HepG2 (cell line): Measurements from ENCODE around the gene VSIG10L. TPM values are rescaled to one million over a fixed set of nuclear protein-coding genes. Genes with fewer than 3 reads are reported as not detected.

ENCODE experiments used
- ASH2L ChIP-seq: fragments of 300-600, 200-600 bp; sonication (generic); IDR thresholded peaks from 2 replicates; pipeline ENCODE4 v1.7.0; 2017; ENCODE audit warnings: low read depth, mild to moderate bottlenecking, moderate library complexity, mixed read lengths, low read length; ENCODE audit not compliant: insufficient read length
- BCL3 ChIP-seq: sonication (generic); formaldehyde crosslinking; IDR thresholded peaks from 2 replicates; pipeline ENCODE4 v1.5.1; 2020; ENCODE audit warnings: mild to moderate bottlenecking, missing genetic modification reagents, moderate library complexity
- CREB3 ChIP-seq: sonication (generic); formaldehyde crosslinking; IDR thresholded peaks from 2 replicates; pipeline ENCODE4 v1.5.0; 2020; ENCODE audit warnings: missing genetic modification reagents
- CSRNP2 ChIP-seq: sonication (generic); formaldehyde crosslinking; conservative IDR thresholded peaks from 2 replicates; pipeline ENCODE4 v1.8.0; 2022; ENCODE audit warnings: low read depth, missing genetic modification reagents
- NR1H2 ChIP-seq: sonication (generic); formaldehyde crosslinking; IDR thresholded peaks from 2 replicates; pipeline ENCODE4 v1.8.1; 2022; ENCODE audit warnings: low read depth, missing genetic modification reagents, borderline replicate concordance
- PRDM10 ChIP-seq: sonication (generic); formaldehyde crosslinking; IDR thresholded peaks from 2 replicates; pipeline ENCODE4 v1.4.0; 2020; ENCODE audit warnings: low read depth, missing genetic modification reagents
- RBM22 ChIP-seq: fragments of 200-400 bp; formaldehyde crosslinking; optimal IDR thresholded peaks from 2 replicates; pipeline ENCODE3; 2017; ENCODE audit warnings: mild to moderate bottlenecking, low read length, moderate library complexity
- RFXAP ChIP-seq: sonication (generic); formaldehyde crosslinking; IDR thresholded peaks from 2 replicates; pipeline ENCODE4 v1.4.0; 2020; ENCODE audit warnings: missing genetic modification reagents, borderline replicate concordance
- RXRB ChIP-seq: IDR thresholded peaks from 2 replicates; pipeline ENCODE4 v1.6.1; 2016; ENCODE audit warnings: borderline replicate concordance, missing genetic modification reagents, missing compliant biosample characterization
- SAP130 ChIP-seq: IDR thresholded peaks from 2 replicates; pipeline ENCODE4 v1.6.1; 2016; ENCODE audit warnings: low read depth
- SSRP1 ChIP-seq: IDR thresholded peaks from 2 replicates; pipeline ENCODE4 v1.6.1; 2016; ENCODE audit warnings: control low read depth
- TAF1 ChIP-seq: sonication (generic); formaldehyde crosslinking; IDR thresholded peaks from 2 replicates; pipeline ENCODE4 v1.4.0; 2020; ENCODE audit warnings: missing genetic modification reagents
- TFAP4 ChIP-seq: sonication (generic); IDR thresholded peaks from 2 replicates; pipeline ENCODE4 v1.6.1; 2016; ENCODE audit warnings: low read depth, borderline replicate concordance
- TIGD3 ChIP-seq: sonication (generic); formaldehyde crosslinking; IDR thresholded peaks from 2 replicates; pipeline ENCODE4 v1.5.1; 2020; ENCODE audit warnings: mild to moderate bottlenecking, missing genetic modification reagents, borderline replicate concordance
- TSC22D2 ChIP-seq: sonication (generic); formaldehyde crosslinking; IDR thresholded peaks from 2 replicates; pipeline ENCODE4 v1.5.1; 2020; ENCODE audit warnings: missing genetic modification reagents, mild to moderate bottlenecking, borderline replicate concordance
- ZBTB21 ChIP-seq: sonication (generic); formaldehyde crosslinking; IDR thresholded peaks from 2 replicates; pipeline ENCODE4 v1.4.0; 2020; ENCODE audit warnings: missing genetic modification reagents
- ZNF235 ChIP-seq: sonication (generic); formaldehyde crosslinking; IDR thresholded peaks from 2 replicates; pipeline ENCODE4 v1.8.1; 2023; ENCODE audit warnings: mild to moderate bottlenecking, missing genetic modification reagents, borderline replicate concordance
- ZNF337 ChIP-seq: sonication (generic); formaldehyde crosslinking; IDR thresholded peaks from 2 replicates; pipeline ENCODE4 v1.5.1; 2020; ENCODE audit warnings: missing genetic modification reagents, low read depth, mild to moderate bottlenecking, borderline replicate concordance
- ZNF367 ChIP-seq: sonication (generic); formaldehyde crosslinking; IDR thresholded peaks from 2 replicates; pipeline ENCODE4 v1.4.0; 2020; ENCODE audit warnings: missing genetic modification reagents, borderline replicate concordance
- ZNF460 ChIP-seq: sonication (generic); formaldehyde crosslinking; IDR thresholded peaks from 2 replicates; pipeline ENCODE4 v1.5.1; 2020; ENCODE audit warnings: missing genetic modification reagents, mild to moderate bottlenecking, borderline replicate concordance
- ZNF776 ChIP-seq: sonication (generic); formaldehyde crosslinking; IDR thresholded peaks from 2 replicates; pipeline ENCODE4 v1.4.0; 2020; ENCODE audit warnings: mild to moderate bottlenecking, missing genetic modification reagents
- polyA plus RNA-seq, 8 experiments: library from polyadenylated mRNA; depleted of rRNA in 3 of 8; stranded (reverse) in 7 of 8; unstranded in 1 of 8; fragments of >200 nt; fragmentation: Illumina TruSeq in 4 of 8; extraction: Trizol in 4 of 8; gene quantifications; 2 replicates each; pipeline versions ENCODE4 v1.2.1 to v1.2.3, GENCODE V29; 2011 to 2016; ENCODE audit warnings: low read depth in 4 of 8, missing spikeins in 1 of 8, mixed read lengths in 1 of 8; ENCODE audit not compliant: insufficient read depth in 1 of 8
- total RNA-seq, 5 experiments: library from RNA; depleted of rRNA; stranded (reverse); fragments of >200 nt; fragmentation: Illumina TruSeq; extraction: Trizol; gene quantifications; 2 replicates each; pipeline ENCODE4 v1.2.3, GENCODE V29; 2016; ENCODE audit warnings: low read depth in 1 of 5

The VSIG10L gene
- total and polyA plus RNA-seq, 2 of the 13 experiments (the other 11 are each of a cell fraction or from before 2014, with no cell fraction given), result 2.7 to 8.5 TPM

- TF ChIP-seq PRDM10 (no peak), TSC22D2 (CRISPR knock-in tag) (no peak), ASH2L (no peak), RFXAP (no peak), RBM22 (no peak), ZNF367 (CRISPR knock-in tag) (no peak), NR1H2 (CRISPR knock-in tag) (no peak), ZNF337 (no peak), ZNF776 (CRISPR knock-in tag) (no peak), CSRNP2 (CRISPR knock-in tag) (no peak), TFAP4 (no peak; the same call in 1 of the 2 replicates), TIGD3 (CRISPR knock-in tag) (no peak), SSRP1 (no peak), TAF1 (CRISPR knock-in tag) (no peak), ZNF460 (CRISPR knock-in tag) (no peak), CREB3 (CRISPR knock-in tag) (no peak), SAP130 (peak; percentile 59), RXRB (CRISPR knock-in tag) (peak; percentile 69), ZBTB21 (CRISPR knock-in tag) (no peak), ZNF235 (CRISPR knock-in tag) (no peak), BCL3 (CRISPR knock-in tag) (no peak)
Measured at GRCh38 chr19:51354742-51355148, 12.8 kb upstream of the VSIG10L start (continued).
